GM18907 (cell line): Measurements from ENCODE around the gene KCNJ6.

Source experiments
- ATAC-seq: cut with Tn5 transposase; IDR thresholded peaks from one replicate; pipeline ENCODE4 v1.9.1; 2021; ENCODE audit warnings: mild to moderate bottlenecking, moderate library complexity; ENCODE audit not compliant: unreplicated experiment

The KCNJ6 gene

DNA sequence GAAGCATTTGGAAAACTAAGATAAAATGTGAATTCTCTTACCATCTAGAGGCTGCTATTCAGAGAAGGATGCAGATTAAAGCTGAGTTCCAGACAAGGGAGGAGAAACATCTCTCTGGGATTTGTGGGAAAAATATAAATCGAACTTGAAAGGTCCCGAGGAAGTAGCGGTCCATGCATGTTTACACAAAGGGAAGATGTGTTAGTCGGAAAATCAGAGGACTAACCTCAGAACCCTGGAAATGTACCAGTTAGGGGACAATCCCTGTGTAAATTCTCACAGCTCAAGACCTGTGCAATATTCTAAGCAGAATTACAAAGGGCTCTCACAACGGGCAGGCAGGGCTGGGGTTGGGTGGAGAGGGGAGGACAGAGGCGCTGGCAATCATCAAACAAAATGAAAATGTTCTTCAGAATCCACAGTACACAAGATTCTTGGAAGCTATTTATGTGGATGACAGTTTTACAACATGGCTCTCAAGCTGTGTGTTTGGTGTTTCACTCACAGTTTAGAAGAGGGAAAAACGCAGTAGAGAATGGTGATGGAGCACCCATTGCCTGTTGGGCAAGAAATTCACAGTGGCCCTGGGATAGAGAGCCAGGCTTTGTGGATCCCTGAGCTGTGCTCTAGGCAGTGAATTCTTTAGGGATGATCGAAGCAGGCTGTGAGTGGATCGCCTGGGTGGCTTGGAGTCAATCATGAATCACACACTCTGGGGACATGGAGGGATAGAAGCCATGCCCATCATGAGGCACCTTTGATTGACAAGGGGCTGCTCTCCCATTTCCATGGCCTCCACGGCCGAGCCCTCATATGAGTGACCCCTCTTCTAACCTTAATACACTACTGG lies 47.6 kb downstream of the KCNJ6 start:
- ATAC-seq, result no peak

DNA sequence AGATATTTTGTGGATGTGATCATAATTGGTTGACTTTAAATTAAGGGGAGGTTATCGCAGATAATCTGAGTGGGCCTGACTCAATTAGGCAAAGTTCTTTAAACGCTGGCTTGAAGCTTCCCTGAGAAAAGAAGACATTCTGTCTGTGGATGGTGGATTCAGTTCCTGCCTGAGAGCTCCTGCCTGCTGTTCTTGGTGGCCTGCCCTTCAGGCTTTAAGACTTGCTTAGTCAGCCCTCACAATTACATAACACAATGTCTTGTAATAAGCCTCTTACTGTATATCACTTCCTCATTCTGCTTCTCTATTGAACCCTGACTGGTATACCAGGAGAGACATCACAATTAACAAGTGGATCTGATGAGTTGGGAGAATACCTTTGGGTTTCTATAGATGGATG lies 50.2 kb downstream of the KCNJ6 start:
- no peak for ATAC-seq

GRCh38 chr21:37865156-37865555 lies 51.1 kb downstream of the KCNJ6 start:
- ATAC-seq, result no peak

- ATAC-seq, result no peak
Observed at GRCh38 chr21:37863842-37864241, 52.4 kb downstream of the KCNJ6 start.

DNA sequence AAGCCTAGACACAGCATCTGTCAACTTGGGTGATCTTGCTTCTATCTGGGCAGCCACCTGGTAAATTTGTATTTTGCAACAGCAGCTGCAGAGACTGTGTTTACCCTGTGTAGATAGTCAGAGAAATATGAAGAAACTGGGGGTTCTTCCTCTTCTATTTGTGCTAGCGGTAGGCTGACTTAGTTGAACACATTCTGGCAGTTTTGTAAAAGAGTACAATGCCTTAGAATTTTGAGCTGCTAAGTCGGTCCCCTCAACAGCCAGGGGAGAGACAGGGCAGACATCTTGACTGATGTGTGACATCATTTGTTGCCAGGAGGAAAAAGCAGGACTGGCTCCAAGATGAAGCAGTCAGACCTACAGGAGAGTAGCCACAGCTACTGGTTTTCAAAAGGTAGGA lies 53.7 kb downstream of the KCNJ6 start:
- no peak for ATAC-seq

DNA sequence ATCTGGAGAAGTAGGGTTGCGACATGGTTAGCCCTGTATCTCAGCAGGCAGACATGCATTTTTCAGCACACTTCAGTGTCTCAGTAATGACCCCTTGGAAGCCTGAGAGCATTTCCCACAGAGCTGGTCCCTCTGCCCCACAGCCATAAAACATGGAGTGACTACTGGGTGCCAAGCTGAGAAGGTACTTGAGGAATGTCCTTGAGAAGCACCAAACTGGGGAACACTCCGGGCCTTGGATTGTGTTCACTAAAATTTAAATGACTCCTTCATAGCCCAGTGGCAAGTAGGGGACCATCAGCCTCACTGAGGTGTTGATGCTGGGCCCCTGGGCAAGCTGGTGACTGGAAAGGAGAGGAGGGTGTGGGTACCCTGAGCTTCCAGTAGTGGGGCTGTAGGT lies 54.7 kb downstream of the KCNJ6 start:
- no peak for ATAC-seq

- ATAC-seq, result no peak
Observed at GRCh38 chr21:37860416-37860815, 55.8 kb downstream of the KCNJ6 start.

- no peak for ATAC-seq
Observed at GRCh38 chr21:37855647-37856625, 60.3 kb downstream of the KCNJ6 start.

DNA sequence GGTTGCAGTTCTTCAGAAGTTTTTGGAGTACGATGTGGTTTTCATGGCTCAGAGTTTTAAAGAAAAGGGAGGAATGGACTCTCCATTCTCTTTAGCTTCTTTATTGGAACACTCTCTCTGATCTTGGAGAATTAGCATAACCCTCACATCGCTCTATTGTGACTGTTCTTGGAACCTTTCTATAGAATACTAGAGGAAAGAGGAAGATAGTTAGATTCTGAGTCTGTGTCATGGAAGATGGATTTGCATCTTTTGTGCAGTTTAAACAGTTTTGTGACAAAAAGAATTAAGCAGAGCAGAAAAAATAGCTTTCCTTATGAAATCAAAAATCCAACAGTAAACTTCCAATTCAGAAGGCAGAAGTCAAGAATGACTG lies 61.0 kb downstream of the KCNJ6 start:
- ATAC-seq, result no peak

DNA sequence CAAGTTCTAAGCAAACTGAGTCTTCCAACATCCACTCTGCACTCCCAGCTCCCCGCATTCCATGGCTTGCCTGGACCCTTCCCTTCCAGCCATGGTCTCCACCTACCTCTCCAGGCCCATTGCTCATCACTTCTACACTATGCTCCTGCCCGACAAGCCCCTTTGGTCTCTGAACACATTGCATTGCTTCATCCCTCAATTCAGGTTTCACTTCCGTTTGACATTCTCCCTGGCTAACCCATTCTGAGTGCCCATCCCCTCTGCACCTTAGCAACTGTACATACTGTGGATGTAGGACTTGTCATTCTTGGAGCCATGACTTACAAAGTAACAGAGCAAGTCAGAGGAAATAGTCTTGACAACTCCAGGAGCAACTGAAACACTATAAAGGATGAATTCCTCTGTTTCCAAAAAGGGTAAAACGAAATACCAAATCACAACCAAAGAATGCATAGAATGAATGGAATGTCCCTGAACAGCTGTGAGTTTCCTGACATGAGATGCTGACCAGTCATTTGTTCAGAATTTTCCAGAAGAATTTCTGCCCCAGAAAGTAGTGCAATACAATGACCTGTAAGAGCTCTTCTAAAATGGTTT lies 66.7 kb downstream of the KCNJ6 start:
- no peak for ATAC-seq

GRCh38 chr21:37848721-37849490 lies 67.4 kb downstream of the KCNJ6 start:
- ATAC-seq, result no peak

- ATAC-seq, result no peak
Observed at GRCh38 chr21:37845535-37845934, 70.7 kb downstream of the KCNJ6 start.

DNA sequence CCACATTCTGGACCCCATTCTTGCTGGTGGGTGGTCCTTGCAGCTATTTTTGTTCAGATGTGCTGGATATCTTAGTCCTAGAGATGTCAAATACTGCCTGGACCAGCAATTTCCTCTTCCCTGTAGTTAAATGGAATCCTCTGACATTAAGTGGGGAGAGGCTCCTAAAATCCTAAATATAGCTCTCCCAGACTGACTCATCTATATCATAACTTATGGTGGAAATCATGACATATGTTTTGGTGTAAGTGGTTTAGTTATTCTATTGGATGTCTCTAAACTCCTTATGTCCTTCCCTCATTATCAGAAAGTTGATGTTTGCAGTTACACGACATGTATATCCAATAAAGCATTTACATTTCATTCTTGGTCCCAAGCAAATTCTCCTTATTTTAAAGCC lies 73.1 kb downstream of the KCNJ6 start:
- no peak for ATAC-seq

- no peak for ATAC-seq
Observed at GRCh38 chr21:37842163-37842919, 73.9 kb downstream of the KCNJ6 start.

DNA sequence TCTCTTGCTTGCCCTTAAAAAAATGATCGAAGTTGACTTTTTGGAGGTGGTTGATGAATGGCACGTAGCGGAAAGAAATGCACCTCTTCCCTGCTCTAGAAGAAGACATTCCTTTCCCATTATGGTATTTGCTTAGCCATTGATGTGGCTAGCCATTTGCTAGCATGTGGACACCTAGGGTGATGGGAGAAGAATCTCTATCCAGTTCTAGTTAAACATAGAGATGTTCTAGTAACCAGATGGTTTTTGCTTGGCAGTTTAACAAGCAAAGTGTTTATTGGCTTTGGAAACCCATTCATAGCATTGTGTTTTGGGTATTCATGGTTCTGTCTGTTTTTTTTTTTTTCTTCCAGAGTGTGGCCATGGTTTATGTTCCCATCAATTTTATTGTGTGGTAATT lies 78.9 kb downstream of the KCNJ6 start:
- ATAC-seq, result no peak

DNA sequence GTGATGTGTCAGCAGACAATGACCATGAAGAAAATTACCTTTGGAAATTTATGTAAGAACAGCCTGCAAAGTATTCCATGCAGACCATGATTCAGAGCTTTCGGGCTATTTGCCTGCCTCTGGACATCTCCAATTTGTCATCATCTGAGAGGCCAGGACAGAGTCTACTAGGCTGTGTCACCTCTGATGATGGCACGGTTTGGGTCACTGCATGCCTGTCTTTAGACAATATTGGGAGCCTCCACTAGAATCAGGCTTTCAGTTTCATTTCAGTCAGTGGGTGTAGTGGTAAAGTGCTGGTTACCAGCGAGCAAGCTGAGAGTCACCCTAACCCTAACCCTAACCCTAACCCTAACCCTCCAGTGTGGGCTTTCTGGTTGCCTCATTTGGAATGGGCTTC lies 80.8 kb downstream of the KCNJ6 start:
- no peak for ATAC-seq

DNA sequence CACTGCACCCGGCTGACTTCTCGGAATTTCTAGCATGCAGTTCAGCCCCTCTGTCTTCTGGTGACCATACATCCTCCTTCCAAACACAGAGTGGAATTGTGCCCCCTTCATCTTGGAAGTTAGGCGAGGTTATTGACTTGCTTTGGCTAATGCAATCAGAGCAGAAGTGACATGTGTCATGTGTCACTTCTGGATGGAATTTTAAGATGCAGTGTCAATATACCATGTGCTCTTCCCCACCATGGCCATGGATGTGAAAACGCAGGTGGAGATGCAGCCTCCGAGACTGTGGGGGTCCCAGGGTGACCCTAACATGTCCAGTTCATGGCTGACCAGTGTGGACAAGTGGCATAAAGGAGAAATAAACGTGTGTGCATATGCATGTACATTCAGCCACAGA lies 83.0 kb downstream of the KCNJ6 start:
- ATAC-seq, result no peak

GRCh38 chr21:37829447-37829846 lies 86.8 kb downstream of the KCNJ6 start:
- ATAC-seq, result no peak

DNA sequence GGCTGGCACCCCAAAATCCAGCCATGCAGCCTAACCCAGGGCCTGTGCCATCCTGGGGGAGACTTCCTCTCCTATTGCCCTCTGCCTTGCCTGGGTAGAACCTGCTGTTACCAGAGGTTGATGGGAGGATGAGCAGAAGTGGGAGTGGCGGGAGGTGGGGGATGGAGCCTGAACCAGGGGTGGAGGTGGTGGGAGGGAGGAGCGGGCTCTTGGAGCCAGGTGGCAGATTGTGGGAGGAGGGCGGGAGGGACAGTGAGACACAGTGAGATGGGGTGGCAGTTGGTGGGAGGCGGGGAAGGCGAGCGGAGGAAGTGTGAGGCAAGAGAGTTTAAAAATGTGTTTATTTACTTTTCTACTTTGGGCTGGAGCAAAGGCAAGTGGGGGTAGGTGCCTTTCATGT lies 87.3 kb downstream of the KCNJ6 start:
- ATAC-seq, result no peak

GRCh38 chr21:37828556-37828955 lies 87.7 kb downstream of the KCNJ6 start:
- ATAC-seq, result no peak
